Jurkat, Clone E6-1 (cell line): ENCODE measurements around the gene SLFN11.
"Not testable (repeated sequence)": the region's sequence is repeated elsewhere in the genome, so short reads cannot be mapped to it uniquely, and the experiment has no call there.

Experiments used
- DNase-seq: peaks from one replicate; pipeline ENCODE4 v3.0.0-alpha.2; 2011; ENCODE audit warnings: low read depth, low spot score
- H3K4me3 ChIP-seq: 2 replicates; pipeline ENCODE4 v1.5.1; 2011; ENCODE audit warnings: mild to moderate bottlenecking, low read length, control low read depth, moderate library complexity

Gene SLFN11

GRCh38 chr17:35371934-35372333, 1.5 kb downstream of the SLFN11 start:
- peak overlapping the region; percentile 83; the same call in 1 of the 2 replicates for H3K4me3 ChIP-seq
- DNase-seq: no peak

DNA sequence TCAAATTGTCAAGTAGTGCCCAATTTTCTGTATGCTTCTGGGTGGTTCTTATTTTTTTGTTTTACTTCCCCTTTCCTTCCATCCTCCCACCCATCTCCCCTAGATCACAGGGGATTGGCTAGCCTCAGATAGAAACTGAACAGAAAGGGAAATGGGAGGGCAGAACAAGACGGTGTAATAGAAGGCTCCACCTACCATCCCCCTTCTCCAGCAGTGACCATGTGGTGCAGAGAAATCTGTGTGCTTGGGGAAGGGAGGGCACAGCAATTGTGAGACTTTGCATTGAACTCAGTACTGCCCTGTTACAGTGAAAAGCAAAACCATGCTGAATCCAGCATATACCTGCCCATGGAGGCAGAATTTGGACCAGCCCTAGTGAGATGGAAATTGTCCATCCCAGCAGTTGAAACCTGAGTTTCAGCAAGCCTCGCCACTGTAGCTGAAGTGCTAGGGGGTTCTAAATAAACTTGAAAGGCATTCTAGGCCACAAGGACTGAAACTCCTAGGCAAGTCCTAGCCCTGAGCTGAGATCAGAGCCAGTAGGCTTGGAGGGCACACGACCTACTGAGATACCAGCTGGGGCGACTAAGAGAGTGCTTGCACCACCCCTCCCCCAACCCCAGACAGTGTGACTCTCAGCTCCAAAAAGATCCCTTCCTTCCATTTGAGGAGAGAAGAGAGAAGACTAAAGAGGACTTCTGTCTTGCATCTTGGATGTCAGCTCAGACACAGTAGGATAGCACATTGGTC, 5.2 kb downstream of the SLFN11 start:
- DNase-seq: peak; percentile 63
- no peak overlapping the region for H3K4me3 ChIP-seq

GRCh38 chr17:35361027-35361426, 12.4 kb downstream of the SLFN11 start:
- DNase-seq: no peak

DNA sequence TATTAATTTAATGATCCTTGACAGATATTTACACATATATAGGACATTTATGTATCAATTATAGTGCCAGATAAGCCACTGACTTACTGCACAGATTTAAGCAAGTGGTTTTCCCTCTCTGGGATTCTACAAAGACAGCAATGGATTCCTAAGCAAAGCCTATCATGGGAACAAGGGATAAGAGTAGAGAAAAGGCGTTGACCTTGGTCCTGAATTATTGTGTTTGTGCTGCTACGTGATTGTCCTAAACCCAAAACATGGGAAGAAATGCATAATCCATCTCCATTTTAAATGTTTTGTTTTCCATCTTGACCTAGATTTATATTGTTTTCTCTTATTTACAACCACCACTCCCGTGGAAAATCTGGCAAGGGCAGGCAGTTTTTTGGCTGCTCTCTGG, 14.0 kb downstream of the SLFN11 start:
- no peak overlapping the region for H3K4me3 ChIP-seq
- no peak for DNase-seq

More at GRCh38 chr17:35361027-35361426, 12.4 kb downstream of the SLFN11 start:
- H3K4me3 ChIP-seq: no peak overlapping the region

DNA sequence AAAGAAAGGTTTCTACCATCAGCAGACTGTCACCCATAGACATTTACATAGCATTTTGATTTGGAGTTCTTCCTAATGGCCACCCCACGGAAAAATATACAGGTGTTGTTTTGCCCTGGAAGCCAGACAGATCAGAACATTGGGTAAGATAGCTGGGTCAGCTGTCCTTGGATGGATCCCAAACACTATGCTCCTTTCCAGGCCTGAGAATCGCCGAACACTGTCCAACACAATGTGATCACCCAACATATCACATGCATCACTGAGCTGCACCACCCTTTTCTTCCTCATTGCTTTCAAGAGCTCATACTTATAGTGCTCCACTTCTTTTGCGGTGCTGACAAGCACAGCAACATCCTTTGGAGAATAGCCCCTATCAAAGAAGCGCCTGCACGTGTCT, 21.1 kb downstream of the SLFN11 start:
- no peak for DNase-seq
- H3K4me3 ChIP-seq: no peak overlapping the region

DNA sequence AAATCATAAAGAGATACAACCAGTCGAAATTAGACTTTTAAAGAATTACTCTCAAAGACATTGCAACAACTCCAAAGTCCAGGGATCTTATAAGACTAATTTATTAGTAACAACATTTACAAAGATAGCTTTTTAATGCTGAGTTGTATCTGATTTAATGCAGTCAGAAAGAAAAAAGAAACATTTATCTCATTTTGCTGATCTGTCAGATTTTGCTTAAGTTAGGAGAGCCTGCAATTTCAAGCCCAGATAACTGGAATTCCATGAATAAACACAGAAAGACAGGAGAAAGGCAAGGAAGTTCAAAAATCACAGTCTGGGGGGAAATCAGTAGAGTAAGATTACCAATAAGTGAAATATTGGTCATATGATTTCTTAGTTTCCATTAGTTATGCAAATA, 22.9 kb downstream of the SLFN11 start:
- no peak for DNase-seq
- H3K4me3 ChIP-seq: no peak overlapping the region

- peak overlapping the region; percentile 47 for H3K4me3 ChIP-seq
- DNase-seq: peak; percentile 41
Observed at GRCh38 chr17:35345926-35346771, 27.3 kb downstream of the SLFN11 start.

GRCh38 chr17:35345445-35345925, 27.9 kb downstream of the SLFN11 start:
- no peak for DNase-seq
- H3K4me3 ChIP-seq: peak overlapping the region; percentile 47

DNA sequence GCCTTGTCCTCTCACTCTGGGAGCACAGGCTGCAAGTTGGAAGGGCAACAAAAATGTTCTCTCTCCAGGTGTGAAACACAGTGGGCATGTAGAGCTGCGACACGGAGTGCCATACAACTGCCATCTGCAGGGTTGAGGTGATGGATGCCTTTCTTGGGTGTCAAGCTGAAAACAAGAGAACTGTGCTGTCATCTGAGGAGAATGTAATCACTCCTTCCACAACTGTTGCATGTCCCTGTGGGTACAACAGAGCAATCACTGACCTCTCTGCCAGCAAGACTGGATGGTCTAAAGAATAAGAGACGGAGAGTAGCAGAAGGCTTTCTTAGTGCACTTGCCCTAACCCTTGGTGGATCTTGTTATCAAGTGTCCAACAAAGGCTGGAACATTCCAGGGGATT, 29.2 kb downstream of the SLFN11 start:
- H3K4me3 ChIP-seq: no peak overlapping the region
- DNase-seq: no peak

DNA sequence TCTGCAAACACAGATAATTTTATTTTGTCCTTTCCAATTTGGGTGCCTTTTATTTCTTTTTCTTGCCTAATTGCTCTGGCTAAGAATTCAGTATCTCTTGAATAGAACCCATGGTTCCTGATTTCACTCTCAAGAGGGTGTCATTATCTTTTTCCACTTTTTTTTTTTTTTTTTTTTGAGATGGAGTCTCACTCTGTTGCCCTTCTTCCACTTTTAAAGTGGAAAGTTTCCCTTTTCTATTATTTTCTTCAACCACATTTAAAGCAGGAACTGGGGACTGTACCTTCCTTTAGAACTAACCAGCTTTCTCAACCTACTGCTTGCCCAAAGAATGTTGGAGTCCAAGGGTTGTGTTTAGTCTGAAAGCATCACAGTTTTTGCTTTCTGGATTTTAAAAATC, 31.1 kb downstream of the SLFN11 start:
- no peak overlapping the region for H3K4me3 ChIP-seq
- DNase-seq: no peak

DNA sequence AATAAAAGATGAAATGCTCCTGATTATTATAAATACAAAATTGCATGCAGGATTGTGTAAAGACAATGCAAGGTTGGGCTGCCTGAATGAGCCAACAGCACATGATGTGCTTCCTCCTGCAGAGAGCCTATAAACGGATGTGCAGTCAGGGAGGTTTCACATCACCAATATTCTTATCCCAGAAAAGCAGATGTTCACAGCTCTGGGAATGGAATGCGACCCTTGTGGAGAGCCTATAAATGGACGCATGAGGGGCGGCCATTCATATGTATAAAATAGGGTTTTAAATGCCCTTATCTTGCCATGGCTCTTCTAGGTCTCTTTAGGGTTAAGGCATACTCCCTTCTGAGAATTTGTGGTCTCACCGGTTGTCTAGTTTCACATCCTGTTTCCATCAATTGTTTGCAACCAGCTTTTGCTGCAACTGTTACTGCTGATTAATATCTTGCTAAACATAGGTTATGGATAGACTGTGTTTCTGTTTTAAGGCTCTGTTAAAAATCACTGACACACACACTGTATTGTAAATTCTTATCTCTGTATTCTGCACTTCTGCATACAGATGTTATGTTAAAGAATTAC, 31.9 kb downstream of the SLFN11 start:
- DNase-seq: peak; percentile 10
- H3K4me3 ChIP-seq: no peak overlapping the region

- DNase-seq: no peak
Observed at GRCh38 chr17:35338230-35338629, 35.2 kb downstream of the SLFN11 start.

GRCh38 chr17:35337364-35337763, 36.1 kb downstream of the SLFN11 start:
- DNase-seq: no peak
- H3K4me3 ChIP-seq: no peak overlapping the region

More at GRCh38 chr17:35338230-35338629, 35.2 kb downstream of the SLFN11 start:
- H3K4me3 ChIP-seq: no peak overlapping the region

- H3K4me3 ChIP-seq, DNase-seq: not testable (repeated sequence)
Observed at GRCh38 chr17:35333578-35333977, 39.8 kb downstream of the SLFN11 start.

DNA sequence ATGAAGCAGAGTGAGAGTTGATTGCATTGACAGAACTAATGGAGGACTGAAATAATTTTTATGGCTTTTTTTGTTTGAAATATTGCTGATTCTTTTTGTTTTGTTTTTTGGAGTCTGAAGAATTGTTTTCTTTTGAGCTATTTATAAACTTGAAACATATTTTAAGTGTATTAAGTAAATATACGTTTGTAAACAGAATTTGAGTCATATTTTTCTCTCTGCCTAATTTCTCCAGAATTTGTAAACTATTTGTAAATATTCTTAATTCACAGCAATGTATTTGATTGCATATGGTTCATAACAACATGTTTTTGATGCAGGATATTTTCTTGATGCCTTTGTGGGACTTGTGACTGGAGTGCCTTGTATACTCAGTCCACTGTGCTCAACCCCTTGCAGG, 50.7 kb downstream of the SLFN11 start:
- H3K4me3 ChIP-seq: no peak overlapping the region
- DNase-seq: no peak

- DNase-seq: no peak
- no peak overlapping the region for H3K4me3 ChIP-seq
Observed at GRCh38 chr17:35315971-35316370, 57.5 kb downstream of the SLFN11 start.

- no peak for DNase-seq
- no peak overlapping the region for H3K4me3 ChIP-seq
Observed at GRCh38 chr17:35315283-35315682, 58.1 kb downstream of the SLFN11 start.

DNA sequence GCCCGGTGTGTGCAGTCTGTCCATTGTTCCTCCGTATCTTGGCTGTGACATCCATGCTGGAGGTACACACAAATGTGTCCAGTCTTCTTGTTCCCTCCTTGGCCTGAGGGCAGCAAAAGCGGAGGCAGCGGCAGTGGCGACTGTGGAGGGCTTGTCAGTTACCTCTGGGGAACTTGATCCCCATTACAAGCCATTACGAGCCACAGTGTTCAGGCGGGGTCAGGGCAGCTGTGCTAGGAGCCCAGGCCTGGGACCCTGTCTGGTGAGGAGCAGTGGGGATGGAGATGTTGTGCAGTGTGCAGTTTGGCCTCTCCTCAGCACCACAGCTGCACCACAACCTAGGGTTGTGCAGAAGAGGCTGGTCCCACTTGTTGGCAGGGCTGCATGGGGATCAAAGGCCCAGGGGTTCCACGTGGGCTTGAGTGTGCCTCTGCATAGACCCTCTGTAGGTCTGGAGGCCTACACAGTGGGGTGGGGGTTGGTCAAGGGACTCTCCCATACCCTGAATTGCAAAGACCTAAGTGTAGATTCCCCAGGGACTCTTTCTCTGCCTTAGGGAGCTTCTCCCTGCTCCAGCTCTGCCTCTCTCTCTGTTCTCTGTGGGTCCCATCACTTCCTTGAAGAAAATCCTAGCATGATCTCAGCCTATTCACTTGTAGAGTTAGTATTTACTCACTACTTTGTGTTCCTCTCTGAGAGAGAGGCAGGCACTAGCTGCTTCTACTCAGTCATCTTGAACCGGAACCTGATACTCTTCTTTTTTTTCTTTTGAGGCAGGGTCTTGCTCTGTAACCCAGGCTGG, 58.8 kb downstream of the SLFN11 start:
- no peak overlapping the region for H3K4me3 ChIP-seq
- DNase-seq: no peak

DNA sequence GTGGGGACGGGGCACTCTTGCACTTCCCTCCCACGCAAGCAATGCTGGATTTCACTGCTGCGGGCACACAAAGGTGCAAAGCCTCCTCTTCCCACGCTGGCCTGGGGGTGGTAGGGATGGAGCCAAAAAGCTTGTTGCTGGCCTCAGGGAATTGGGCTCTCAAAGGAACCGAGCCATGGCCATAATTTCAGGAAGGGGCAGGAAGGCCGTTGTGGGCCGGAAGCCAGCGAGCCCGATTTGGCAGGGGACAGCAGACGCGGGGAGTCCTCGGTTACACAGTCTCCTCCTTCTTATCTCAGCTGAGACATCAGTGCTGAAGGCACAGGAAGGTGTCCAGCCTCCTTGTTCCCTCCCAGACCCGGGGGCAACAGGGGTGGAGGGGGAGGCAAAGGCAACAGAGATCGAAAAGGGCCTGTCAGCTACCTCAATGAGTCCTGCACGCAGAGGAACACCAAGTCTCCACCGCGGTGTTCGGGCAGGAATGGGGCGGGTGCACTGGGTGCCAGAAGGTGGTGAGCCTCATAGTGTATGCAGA, 59.5 kb downstream of the SLFN11 start:
- no peak for DNase-seq
- no peak overlapping the region for H3K4me3 ChIP-seq
